GM21737 (cell line): ENCODE measurements around the gene EPB41L5.
"Not testable (repeated sequence)": the region's sequence is repeated elsewhere in the genome, so short reads cannot be mapped to it uniquely, and the experiment has no call there.

Source experiments
- ATAC-seq: cut with Tn5 transposase; IDR thresholded peaks from one replicate; pipeline ENCODE4 v1.9.1; 2021; ENCODE audit warnings: mild to moderate bottlenecking, moderate library complexity; ENCODE audit not compliant: unreplicated experiment

The EPB41L5 gene

GRCh38 chr2:120192280-120192679 lies 179.4 kb downstream of the EPB41L5 start:
- ATAC-seq: no peak

GRCh38 chr2:120195553-120195952 lies 182.7 kb downstream of the EPB41L5 start:
- no peak for ATAC-seq

GRCh38 chr2:120199817-120200459 lies 187.1 kb downstream of the EPB41L5 start:
- not testable (repeated sequence) for ATAC-seq

- ATAC-seq: no peak
Observed at GRCh38 chr2:120203251-120204021, 190.6 kb downstream of the EPB41L5 start.

GRCh38 chr2:120204022-120204405 lies 191.1 kb downstream of the EPB41L5 start:
- ATAC-seq: no peak

- no peak for ATAC-seq
Observed at GRCh38 chr2:120204417-120204816, 191.5 kb downstream of the EPB41L5 start.

- no peak for ATAC-seq
Observed at GRCh38 chr2:120204945-120205670, 192.2 kb downstream of the EPB41L5 start.

GRCh38 chr2:120206022-120206581 lies 193.2 kb downstream of the EPB41L5 start:
- no peak for ATAC-seq

- ATAC-seq: no peak
Observed at GRCh38 chr2:120208381-120209353, 195.8 kb downstream of the EPB41L5 start.

- ATAC-seq: no peak
Observed at GRCh38 chr2:120209427-120210269, 196.8 kb downstream of the EPB41L5 start.

GRCh38 chr2:120210270-120210693 lies 197.4 kb downstream of the EPB41L5 start:
- ATAC-seq: no peak

GRCh38 chr2:120218181-120218580 lies 205.3 kb downstream of the EPB41L5 start:
- ATAC-seq: no peak

GRCh38 chr2:120219291-120219690 lies 206.4 kb downstream of the EPB41L5 start:
- no peak for ATAC-seq

- no peak for ATAC-seq
Observed at GRCh38 chr2:120219766-120220165, 206.9 kb downstream of the EPB41L5 start.

- ATAC-seq: no peak
Observed at GRCh38 chr2:120220756-120221155, 207.9 kb downstream of the EPB41L5 start.

GRCh38 chr2:120221616-120222015 lies 208.7 kb downstream of the EPB41L5 start:
- no peak for ATAC-seq

GRCh38 chr2:120222186-120223033 lies 209.5 kb downstream of the EPB41L5 start:
- no peak for ATAC-seq
